DND-41 (cell line): ENCODE results near the gene PTOV1.

Experiments
- ATAC-seq: fragments of 200-7000 bp; cut with Tn5 transposase; 3 replicates; pipeline ENCODE4 v1.9.1; 2021; ENCODE audit warnings: low read depth; ENCODE audit not compliant: insufficient read depth
- DNase-seq: peaks from one replicate; pipeline ENCODE4 v3.0.0-alpha.2; 2020
- H2AFZ ChIP-seq: 2 replicates; pipeline ENCODE4 v1.6.0; 2012; ENCODE audit warnings: low read depth, low read length
- H3K27ac ChIP-seq: 2 replicates; pipeline ENCODE4 v1.5.1; 2012; ENCODE audit warnings: low read length, inconsistent platforms
- H3K27me3 ChIP-seq: fragments of 200-600 bp; sonication (generic); 2 replicates; pipeline ENCODE4 v1.6.0; 2012; ENCODE audit warnings: low read length, mild to moderate bottlenecking, inconsistent platforms; ENCODE audit not compliant: insufficient read depth, poor library complexity
- H3K36me3 ChIP-seq: 2 replicates; pipeline ENCODE4 v1.5.1; 2012; ENCODE audit warnings: low read length, inconsistent platforms; ENCODE audit not compliant: insufficient read depth
- H3K4me1 ChIP-seq: 2 replicates; pipeline ENCODE4 v1.5.1; 2012; ENCODE audit warnings: mild to moderate bottlenecking, low read length; ENCODE audit not compliant: insufficient read depth
- H3K4me2 ChIP-seq: 2 replicates; pipeline ENCODE4 v1.6.0; 2012; ENCODE audit warnings: mild to moderate bottlenecking, moderate library complexity, low read length, inconsistent platforms; ENCODE audit not compliant: insufficient read depth
- H3K4me3 ChIP-seq, 2 experiments: fragments of 200-600 bp in 1 of 2; shearing (Covaris generic) in 1 of 2; 2 replicates each; pipeline ENCODE4 v1.5.1; 2012 to 2016; ENCODE audit warnings: inconsistent platforms in 2 of 2, low read length in 2 of 2, mild to moderate bottlenecking in 2 of 2, low read depth in 1 of 2, moderate library complexity in 1 of 2
- H3K79me2 ChIP-seq: 2 replicates; pipeline ENCODE4 v1.6.0; 2012; ENCODE audit warnings: low read length, inconsistent platforms; ENCODE audit not compliant: insufficient read depth
- H3K9ac ChIP-seq: 2 replicates; pipeline ENCODE4 v1.6.0; 2012; ENCODE audit warnings: low read depth, mild to moderate bottlenecking, inconsistent platforms, low read length, moderate library complexity
- H3K9me3 ChIP-seq: 2 replicates; pipeline ENCODE4 v1.5.1; 2012; ENCODE audit warnings: low read length, moderate library complexity, mild to moderate bottlenecking, inconsistent platforms; ENCODE audit not compliant: insufficient read depth, severe bottlenecking
- H4K20me1 ChIP-seq: 2 replicates; pipeline ENCODE4 v1.6.0; 2012; ENCODE audit warnings: low read length; ENCODE audit not compliant: insufficient read depth
- EZH2 ChIP-seq: IDR thresholded peaks from 3 replicates; pipeline ENCODE4 v1.6.1; 2012; ENCODE audit warnings: borderline replicate concordance, low read depth, mild to moderate bottlenecking, moderate library complexity, low read length, inconsistent platforms; ENCODE audit not compliant: severe bottlenecking
- TF ChIP-seq, protein P1 (sequence below): IDR thresholded peaks from 2 replicates; pipeline ENCODE4 v1.5.1; 2012; ENCODE audit warnings: borderline replicate concordance, low read length, moderate library complexity, mild to moderate bottlenecking; ENCODE audit not compliant: poor library complexity, severe bottlenecking; ENCODE audit errors: extremely low read depth

The PTOV1 gene

DNA sequence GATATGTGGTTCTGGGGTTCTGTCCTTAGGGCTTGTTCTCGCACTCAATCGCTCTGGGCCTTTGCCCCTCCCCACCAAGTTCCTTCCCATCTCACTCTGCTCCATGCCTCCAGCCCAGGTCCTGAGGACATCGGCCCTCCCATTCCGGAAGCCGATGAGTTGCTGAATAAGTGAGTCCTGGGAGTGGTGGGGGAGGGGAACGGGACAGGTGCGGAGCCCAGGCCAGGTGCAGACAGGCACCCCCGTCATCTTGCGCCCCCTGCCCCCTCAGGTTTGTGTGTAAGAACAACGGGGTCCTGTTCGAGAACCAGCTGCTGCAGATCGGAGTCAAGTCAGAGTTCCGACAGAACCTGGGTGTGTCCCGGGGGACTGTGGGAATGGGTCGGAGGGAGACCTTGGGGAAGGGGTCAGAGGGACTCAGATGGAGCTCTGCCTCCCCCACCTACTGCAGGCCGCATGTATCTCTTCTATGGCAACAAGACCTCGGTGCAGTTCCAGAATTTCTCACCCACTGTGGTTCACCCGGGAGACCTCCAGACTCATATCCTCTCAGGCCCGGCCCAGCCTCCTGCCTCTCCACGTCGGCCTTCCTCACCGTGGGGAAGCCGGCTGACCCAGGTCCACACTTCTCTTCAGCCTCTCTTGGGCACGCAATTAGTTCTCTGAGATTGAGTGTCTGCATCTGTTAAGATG is 48.0 kb upstream of the PTOV1 start:
- no peaks in the 10 kb centered on the region for H3K79me2 ChIP-seq
- DNase-seq (no peak), ATAC-seq (no peak)
- H3K4me1 ChIP-seq, result no peaks in the 10 kb centered on the region
- H3K27me3 ChIP-seq, result no peaks in the 10 kb centered on the region
- H3K27ac ChIP-seq, result no peak overlapping the region
- H3K4me3 ChIP-seq, result no peak overlapping the region
- no peak overlapping the region for H2AFZ ChIP-seq
- no peak overlapping the region for H3K9ac ChIP-seq
- no peaks in the 10 kb centered on the region for H3K9me3 ChIP-seq
- no peak for TF ChIP-seq EZH2
- TF ChIP-seq, protein P1, sequence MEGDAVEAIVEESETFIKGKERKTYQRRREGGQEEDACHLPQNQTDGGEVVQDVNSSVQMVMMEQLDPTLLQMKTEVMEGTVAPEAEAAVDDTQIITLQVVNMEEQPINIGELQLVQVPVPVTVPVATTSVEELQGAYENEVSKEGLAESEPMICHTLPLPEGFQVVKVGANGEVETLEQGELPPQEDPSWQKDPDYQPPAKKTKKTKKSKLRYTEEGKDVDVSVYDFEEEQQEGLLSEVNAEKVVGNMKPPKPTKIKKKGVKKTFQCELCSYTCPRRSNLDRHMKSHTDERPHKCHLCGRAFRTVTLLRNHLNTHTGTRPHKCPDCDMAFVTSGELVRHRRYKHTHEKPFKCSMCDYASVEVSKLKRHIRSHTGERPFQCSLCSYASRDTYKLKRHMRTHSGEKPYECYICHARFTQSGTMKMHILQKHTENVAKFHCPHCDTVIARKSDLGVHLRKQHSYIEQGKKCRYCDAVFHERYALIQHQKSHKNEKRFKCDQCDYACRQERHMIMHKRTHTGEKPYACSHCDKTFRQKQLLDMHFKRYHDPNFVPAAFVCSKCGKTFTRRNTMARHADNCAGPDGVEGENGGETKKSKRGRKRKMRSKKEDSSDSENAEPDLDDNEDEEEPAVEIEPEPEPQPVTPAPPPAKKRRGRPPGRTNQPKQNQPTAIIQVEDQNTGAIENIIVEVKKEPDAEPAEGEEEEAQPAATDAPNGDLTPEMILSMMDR, result no peak
- peaks cover 84% of the 10 kb centered on the region for H3K36me3 ChIP-seq
- H3K4me2 ChIP-seq, result no peak overlapping the region
- H4K20me1 ChIP-seq, result 0 out of 2 replicates have a peak, but pooled peaks cover 6% of the 10 kb centered on the region

DNA sequence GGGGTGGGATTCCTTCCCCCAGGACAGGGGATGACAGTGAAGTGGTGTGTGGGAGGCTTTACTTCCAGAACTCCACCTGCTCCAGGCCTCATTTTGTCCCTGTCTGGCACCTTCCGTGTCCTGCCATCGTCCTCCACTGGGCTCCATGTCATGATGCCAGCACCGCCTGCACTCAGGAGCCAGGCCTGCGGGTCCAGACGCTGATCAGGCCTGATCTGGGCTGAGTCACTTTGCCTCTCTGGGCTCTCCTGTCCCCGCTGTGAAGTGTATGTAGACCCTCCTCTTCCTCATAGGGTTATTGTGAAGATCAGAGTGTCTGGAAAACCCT is 47.5 kb upstream of the PTOV1 start:
- TF ChIP-seq, protein P1, result no peak
- no peak for TF ChIP-seq EZH2
- Histone ChIP-seq H3K4me1 (no peaks in the 10 kb centered on the region), H3K4me2 (no peak overlapping the region), H3K9ac (no peak overlapping the region), H3K36me3 (peaks cover 84% of the 10 kb centered on the region), H3K9me3 (no peaks in the 10 kb centered on the region), H3K27ac (no peak overlapping the region), H2AFZ (no peak overlapping the region), H4K20me1 (0 out of 2 replicates have a peak, but pooled peaks cover 6% of the 10 kb centered on the region), H3K4me3 (no peak overlapping the region), H3K79me2 (no peaks in the 10 kb centered on the region), H3K27me3 (no peaks in the 10 kb centered on the region)
- DNase-seq (no peak), ATAC-seq (no peak)

DNA sequence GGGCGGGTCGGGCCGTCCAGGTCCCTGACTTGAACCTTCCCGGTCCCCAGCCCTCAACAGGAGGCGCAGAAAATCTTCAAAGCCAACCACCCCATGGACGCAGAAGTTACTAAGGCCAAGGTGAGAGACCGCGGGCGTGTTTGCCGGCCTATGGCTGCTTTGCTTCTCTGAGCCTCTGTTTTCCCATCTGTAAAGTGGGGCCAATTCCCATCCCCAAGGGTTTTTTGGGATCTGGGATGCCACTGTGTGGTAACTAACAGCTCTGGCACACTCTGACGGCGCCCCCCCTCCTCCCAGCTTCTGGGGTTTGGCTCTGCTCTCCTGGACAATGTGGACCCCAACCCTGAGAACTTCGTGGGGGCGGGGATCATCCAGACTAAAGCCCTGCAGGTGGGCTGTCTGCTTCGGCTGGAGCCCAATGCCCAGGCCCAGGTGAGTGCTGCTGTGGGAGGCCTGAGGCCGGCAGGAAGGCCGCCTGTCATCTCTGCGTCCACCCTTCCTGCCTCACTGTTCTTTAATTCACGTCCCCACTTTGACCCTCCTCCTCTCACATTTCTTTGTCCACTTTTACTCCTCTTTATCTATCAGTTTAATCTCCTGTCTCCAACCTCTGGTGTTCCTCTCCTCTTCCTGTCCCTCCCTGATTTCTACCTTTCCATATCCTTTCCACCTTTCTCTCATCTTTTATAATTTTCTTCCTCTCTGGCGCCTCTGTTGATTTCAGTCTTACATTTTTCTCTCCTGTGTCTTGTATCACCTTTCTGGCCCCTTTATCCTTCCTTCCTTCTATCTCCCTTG is 44.9 kb upstream of the PTOV1 start:
- no peaks in the 10 kb centered on the region for H3K9me3 ChIP-seq
- H3K27ac ChIP-seq, result no peak overlapping the region
- H3K4me1 ChIP-seq, result no peaks in the 10 kb centered on the region
- TF ChIP-seq, protein P1, result no peak
- TF ChIP-seq EZH2, result no peak
- H3K36me3 ChIP-seq, result peaks cover 67% of the 10 kb centered on the region
- no peak overlapping the region for H3K9ac ChIP-seq
- no peak overlapping the region for H2AFZ ChIP-seq
- H3K4me3 ChIP-seq, result no peak overlapping the region
- DNase-seq, result no peak
- no peaks in the 10 kb centered on the region for H3K79me2 ChIP-seq
- no peaks in the 10 kb centered on the region for H3K27me3 ChIP-seq
- H3K4me2 ChIP-seq, result no peak overlapping the region
- ATAC-seq, result no peak
- no peaks in the 10 kb centered on the region for H4K20me1 ChIP-seq
